ENCODE measurements around the gene CAVIN3. TPM values are rescaled to one million over a fixed set of nuclear protein-coding genes. Genes with fewer than 3 reads are reported as not detected.
"Not testable (repeated sequence)": the region's sequence is repeated elsewhere in the genome, so short reads cannot be mapped to it uniquely, and the experiment has no call there.

Gene CAVIN3
- polyA plus RNA-seq, 6 donors from 2014 or later: not detected

DNA sequence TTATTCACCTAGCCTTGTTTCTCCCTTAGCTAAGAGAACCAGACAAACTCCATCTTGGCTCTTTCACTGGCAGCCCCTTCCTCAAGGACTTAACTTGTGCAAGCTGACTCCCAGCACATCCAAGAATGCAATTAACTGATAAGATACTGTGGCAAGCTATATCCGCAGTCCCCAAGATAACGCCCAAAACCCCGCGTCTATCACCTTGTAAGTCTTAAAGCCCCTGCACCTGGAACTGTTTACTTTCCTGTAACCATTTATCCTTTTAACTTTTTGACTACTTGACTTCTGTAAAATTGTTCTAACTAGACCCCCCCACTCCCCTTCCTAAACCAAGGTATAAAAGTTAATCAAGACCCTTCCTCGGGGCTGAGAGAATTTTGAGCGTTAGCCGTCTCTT, 39.5 kb downstream of the CAVIN3 start:
- not testable (repeated sequence) for H3K36me3 Mint-ChIP-seq; H3K4me1 Mint-ChIP-seq; H3K27ac Mint-ChIP-seq; ATAC-seq (ENCODE audit: low read depth in 2 of 2); DNase-seq; H3K4me3 Mint-ChIP-seq
- Mint-ChIP-seq H3K9me3 (peaks cover 0 to 15% (median 5%) of the 10 kb centered on the region in 7 donors), H3K27me3 (peaks cover 50 to 59% (median 51%) of the 10 kb centered on the region in 3 donors)

DNA sequence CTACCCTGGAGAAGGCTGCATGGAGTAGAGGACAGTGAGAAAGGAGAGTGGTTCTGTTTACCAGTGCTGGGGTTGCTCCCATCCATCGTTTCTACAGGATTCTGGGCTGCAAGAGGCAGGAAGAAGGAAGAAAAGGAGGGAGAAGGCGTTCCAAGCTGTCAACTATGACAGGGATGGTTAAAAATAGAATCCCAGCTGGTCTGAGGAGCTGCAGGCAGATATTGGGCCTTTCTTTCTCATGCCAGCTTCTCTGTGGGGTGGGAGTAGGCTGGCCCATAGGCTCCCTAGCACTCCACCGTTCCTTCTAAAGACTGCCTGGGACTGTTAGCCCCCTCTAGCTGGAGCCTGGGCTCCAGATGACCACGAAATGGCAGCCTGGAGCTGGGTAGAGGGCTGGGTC, 47.1 kb downstream of the CAVIN3 start:
- Mint-ChIP-seq H3K27ac (no peak overlapping the region), H3K4me1 (no peaks in the 10 kb centered on the region), H3K36me3 (no peaks in the 10 kb centered on the region), H3K27me3 (peaks cover 56 to 80% (median 65%) of the 10 kb centered on the region in 3 donors), H3K9me3 (peaks cover 0 to 17% (median 5%) of the 10 kb centered on the region in 7 donors), H3K4me3 (no peak overlapping the region)
- DNase-seq (no peak), ATAC-seq (ENCODE audit: low read depth in 2 of 2) (no peak)

DNA sequence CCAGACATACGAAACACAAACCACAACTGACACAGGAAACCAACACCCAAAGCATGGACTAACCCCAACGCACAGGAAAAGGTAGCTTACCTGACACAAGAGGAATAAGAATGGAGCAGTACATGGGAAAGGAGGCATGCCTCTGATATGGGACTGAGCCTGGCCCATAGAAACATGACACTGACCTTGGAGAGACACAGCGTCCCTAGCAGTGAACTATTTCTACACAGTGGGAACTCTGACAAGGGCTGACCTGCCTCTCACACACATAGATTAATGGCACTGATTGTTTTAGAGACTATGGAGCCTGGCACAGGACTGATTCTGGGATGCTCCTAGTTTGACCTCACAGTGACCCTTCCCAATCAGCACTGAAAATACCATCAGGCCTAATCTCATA, 48.7 kb downstream of the CAVIN3 start:
- no peak for ATAC-seq (ENCODE audit: low read depth in 2 of 2)
- H3K36me3 Mint-ChIP-seq: no peaks in the 10 kb centered on the region
- H3K4me3 Mint-ChIP-seq: peak overlapping the region in 1 of 8 donors; percentile 5
- H3K4me1 Mint-ChIP-seq: no peaks in the 10 kb centered on the region
- no peak for DNase-seq
- peak overlapping the region in 1 of 6 donors; percentile 67 for H3K27ac Mint-ChIP-seq
- H3K9me3 Mint-ChIP-seq: peaks cover 0 to 10% (median 3%) of the 10 kb centered on the region in 7 donors
- H3K27me3 Mint-ChIP-seq: peaks cover 45 to 74% (median 53%) of the 10 kb centered on the region in 3 donors

DNA sequence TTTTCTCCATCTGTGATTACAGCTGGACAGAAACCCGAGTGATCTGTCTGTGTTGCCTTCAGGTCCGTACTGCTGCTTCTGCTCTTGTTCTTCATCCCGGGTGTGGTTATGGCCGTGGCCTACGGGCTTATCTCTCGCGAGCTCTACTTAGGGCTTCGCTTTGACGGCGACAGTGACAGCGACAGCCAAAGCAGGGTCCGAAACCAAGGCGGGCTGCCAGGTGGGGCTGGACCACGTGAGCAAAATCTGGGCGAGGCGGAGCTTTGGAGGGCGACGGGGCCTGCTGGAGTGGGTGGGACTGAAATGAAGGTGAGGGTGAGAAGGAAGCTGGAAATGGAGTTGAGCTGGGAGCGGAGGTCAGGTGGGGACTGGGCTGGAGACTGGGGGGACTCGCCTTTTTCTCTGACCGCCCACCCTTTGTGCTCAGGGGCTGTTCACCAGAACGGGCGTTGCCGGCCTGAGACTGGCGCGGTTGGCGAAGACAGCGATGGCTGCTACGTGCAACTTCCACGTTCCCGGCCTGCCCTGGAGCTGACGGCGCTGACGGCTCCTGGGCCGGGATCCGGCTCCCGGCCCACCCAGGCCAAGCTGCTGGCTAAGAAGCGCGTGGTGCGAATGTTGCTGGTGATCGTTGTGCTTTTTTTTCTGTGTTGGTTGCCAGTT, 49.6 kb downstream of the CAVIN3 start:
- Mint-ChIP-seq H3K36me3 (no peaks in the 10 kb centered on the region), H3K27ac (no peak overlapping the region), H3K9me3 (peaks cover 0 to 2% (median 0%) of the 10 kb centered on the region in 7 donors), H3K27me3 (peaks cover 45 to 71% (median 51%) of the 10 kb centered on the region in 3 donors), H3K4me1 (no peaks in the 10 kb centered on the region), H3K4me3 (peak overlapping the region in 1 of 8 donors; percentile 43)
- ATAC-seq (ENCODE audit: low read depth in 2 of 2) (no peak), DNase-seq (no peak)

DNA sequence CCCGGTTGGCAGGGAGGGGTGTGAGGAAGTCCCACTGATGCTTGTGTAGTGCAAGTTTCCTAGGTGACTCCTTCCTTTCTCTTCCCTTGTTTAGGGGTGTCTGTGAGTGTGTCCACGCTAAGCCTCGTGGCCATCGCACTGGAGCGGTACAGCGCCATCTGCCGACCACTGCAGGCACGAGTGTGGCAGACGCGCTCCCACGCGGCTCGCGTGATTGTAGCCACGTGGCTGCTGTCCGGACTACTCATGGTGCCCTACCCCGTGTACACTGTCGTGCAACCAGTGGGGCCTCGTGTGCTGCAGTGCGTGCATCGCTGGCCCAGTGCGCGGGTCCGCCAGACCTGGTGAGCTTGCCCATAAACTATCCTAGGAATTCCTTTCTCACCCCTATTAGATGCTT, 50.3 kb downstream of the CAVIN3 start:
- Mint-ChIP-seq H3K4me1 (no peaks in the 10 kb centered on the region), H3K27ac (no peak overlapping the region), H3K4me3 (no peak overlapping the region), H3K27me3 (peaks cover 45 to 70% (median 49%) of the 10 kb centered on the region in 3 donors), H3K36me3 (no peaks in the 10 kb centered on the region), H3K9me3 (no peaks in the 10 kb centered on the region)
- no peak for DNase-seq
- ATAC-seq (ENCODE audit: low read depth in 2 of 2): no peak

Other genes with a start within 250 kb of the CAVIN3 start
- not detected for gene OR56B4, start 212.8 kb downstream of the CAVIN3 start, polyA plus RNA-seq (ENCODE audit: low read depth in 6 of 6)
- not detected for gene OR52B2, start 150.2 kb downstream of the CAVIN3 start, polyA plus RNA-seq (ENCODE audit: low read depth in 6 of 6)
- gene OR52W1, start 121.3 kb downstream of the CAVIN3 start, polyA plus RNA-seq (ENCODE audit: low read depth in 6 of 6): not detected
- not detected for gene C11orf42, start 114.9 kb downstream of the CAVIN3 start, polyA plus RNA-seq (ENCODE audit: low read depth in 6 of 6)
- 10 to 100 TPM in 3 of 6 donors, 1 to 10 TPM in 3; 6.4 to 19.5 (median 10.1) TPM for gene FHIP1B, start 85.9 kb downstream of the CAVIN3 start, polyA plus RNA-seq (ENCODE audit: low read depth in 6 of 6)
- under 1 TPM in 2 of 6 donors, not detected in 4; 0.26 to 0.32 TPM for gene CNGA4, start 81.4 kb downstream of the CAVIN3 start, polyA plus RNA-seq (ENCODE audit: low read depth in 6 of 6)
- gene CCKBR, start 60.7 kb downstream of the CAVIN3 start, polyA plus RNA-seq (ENCODE audit: low read depth in 6 of 6): not detected
- gene SMPD1, start 70.0 kb upstream of the CAVIN3 start, polyA plus RNA-seq (ENCODE audit: low read depth in 6 of 6): 10 to 100 TPM in 3 of 6 donors, 1 to 10 TPM in 3; 6.9 to 14.2 (median 9.9) TPM
- 10 to 100 TPM in 5 of 6 donors, 1 to 10 TPM in 1; 9.4 to 40.0 (median 28.0) TPM for gene APBB1, start 98.6 kb upstream of the CAVIN3 start, polyA plus RNA-seq (ENCODE audit: low read depth in 6 of 6)
- under 1 TPM in 2 of 6 donors, not detected in 4; 0.19 to 0.95 TPM for gene HPX, start 120.5 kb upstream of the CAVIN3 start, polyA plus RNA-seq (ENCODE audit: low read depth in 6 of 6)
- gene TRIM3, start 153.4 kb upstream of the CAVIN3 start, polyA plus RNA-seq (ENCODE audit: low read depth in 6 of 6): 1 to 10 TPM in 4 of 6 donors, under 1 TPM in 2; 0.88 to 2.7 (median 1.8) TPM
- gene ARFIP2, start 160.8 kb upstream of the CAVIN3 start, polyA plus RNA-seq (ENCODE audit: low read depth in 6 of 6): 10 to 100 TPM; 22.9 to 37.3 (median 29.7) TPM
- gene TIMM10B, start 161.0 kb upstream of the CAVIN3 start, polyA plus RNA-seq (ENCODE audit: low read depth in 6 of 6): 10 to 100 TPM; 22.0 to 43.4 (median 30.4) TPM
- gene DNHD1, start 176.8 kb upstream of the CAVIN3 start, polyA plus RNA-seq (ENCODE audit: low read depth in 6 of 6): 1 to 10 TPM in 5 of 6 donors, under 1 TPM in 1; 0.90 to 2.6 (median 1.7) TPM

Data from naive B cell (primary cell).